Vagina (tissue), 2 donors: ENCODE results near the gene UMOD.

Experiments used
- CTCF ChIP-seq, 3 experiments: fragments of 450-650 bp in 2 of 3; fragments of 200-600 bp in 1 of 3; sonication (generic) in 1 of 3; IDR thresholded peaks; one replicate each; pipeline ENCODE4 v1.5.1; 2017 to 2019; ENCODE audit warnings: antibody characterized with exemption in 3 of 3, mild to moderate bottlenecking in 2 of 3, moderate library complexity in 2 of 3
- POLR2A ChIP-seq, 2 donors: fragments of 450-650 bp; IDR thresholded peaks; one replicate each; pipeline ENCODE4 v1.6.1; 2017; ENCODE audit warnings: antibody characterized with exemption in 2 of 2, mild to moderate bottlenecking in 2 of 2, moderate library complexity in 2 of 2
- POLR2AphosphoS5 ChIP-seq, 2 donors: sonication (generic); formaldehyde crosslinking; IDR thresholded peaks; one replicate each; pipeline ENCODE4 v1.9.0; 2017; ENCODE audit warnings: antibody characterized with exemption in 2 of 2, mild to moderate bottlenecking in 2 of 2, low read depth in 1 of 2; ENCODE audit not compliant: insufficient read depth in 1 of 2

DNA sequence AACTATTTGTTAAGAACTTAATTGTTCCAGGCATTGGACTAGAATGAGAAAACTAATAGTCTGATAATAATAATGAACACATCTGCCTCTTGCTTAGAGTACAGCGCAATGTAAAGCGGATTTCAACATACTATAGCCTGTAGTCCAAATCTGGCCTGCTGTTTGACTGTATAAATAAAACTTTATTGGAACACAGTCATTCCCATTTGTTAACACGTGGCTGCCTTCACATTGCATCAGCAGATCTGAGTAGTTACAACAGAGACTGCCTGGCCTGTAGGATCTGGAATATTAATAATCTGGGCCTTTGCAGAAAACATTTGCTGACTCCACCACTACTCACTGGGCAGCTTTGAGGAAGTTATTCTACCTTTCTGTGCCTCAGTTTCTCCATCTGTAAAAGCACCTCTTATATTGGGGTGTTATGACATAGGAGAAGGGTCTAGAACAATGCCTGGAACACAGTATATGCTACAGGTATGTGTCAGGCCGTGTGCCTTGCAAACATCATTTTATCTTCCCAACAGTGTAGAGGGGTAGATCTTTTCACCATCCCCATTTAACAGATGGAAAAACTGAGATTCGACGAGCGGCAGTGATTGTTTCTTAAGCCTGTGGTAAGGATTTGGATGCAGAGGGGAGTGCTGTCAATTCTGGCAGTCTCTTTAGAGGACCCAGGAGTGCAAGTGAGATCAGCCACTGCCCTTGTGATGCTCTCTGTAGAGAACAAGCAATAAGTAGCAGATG is 29.9 kb upstream of the UMOD start:
- TF ChIP-seq CTCF (IDR thresholded peaks at IDR 0.05) (no peak), POLR2A (IDR thresholded peaks at IDR 0.05) (no peak), POLR2AphosphoS5 (IDR thresholded peaks at IDR 0.05; ENCODE audit: insufficient read depth in 1 of 2, low read depth in 1 of 2) (no peak)
